Common myeloid progenitor, CD34-positive (primary cell): ENCODE results near the gene SLAMF8. TPM values are rescaled to one million over a fixed set of nuclear protein-coding genes. Genes with fewer than 3 reads are reported as not detected.

ENCODE experiments used
- CTCF ChIA-PET: fragments of 350-600 bp; sonication (Branson Sonifier 250); formaldehyde crosslinking; loops from one replicate; lab custom pipeline; 2021; ENCODE audit warnings: antibody characterized with exemption; lab: Charles Lee
- POLR2A ChIA-PET: fragments of 350-600 bp; sonication (Branson Sonifier 250); formaldehyde crosslinking; loops from one replicate; lab custom pipeline; 2021; ENCODE audit warnings: antibody characterized with exemption; lab: Charles Lee
- DNase-seq, 3 donors: peaks; one replicate each; pipeline versions ENCODE4 v3.0.0 to v3.0.0-alpha.2; 2013
- H3K27ac ChIP-seq, 2 experiments: 1 replicate in 1 of 2; 2 replicates in 1 of 2; pipeline ENCODE4 v1.7.0; 2013; ENCODE audit warnings: inconsistent platforms in 2 of 2, low read length in 2 of 2, mild to moderate bottlenecking in 2 of 2, low read depth in 1 of 2, moderate library complexity in 1 of 2; ENCODE audit not compliant: severe bottlenecking in 2 of 2, insufficient read depth in 1 of 2, poor library complexity in 1 of 2
- H3K27me3 ChIP-seq, 5 experiments: replicated peaks in 2 of 5; 1 replicate in 3 of 5; 2 replicates in 2 of 5; pipeline versions ENCODE4 v1.6.1 to v1.7.0; 2013; ENCODE audit warnings: low read length in 4 of 5, mild to moderate bottlenecking in 2 of 5, moderate library complexity in 2 of 5, inconsistent platforms in 1 of 5; ENCODE audit not compliant: insufficient read depth in 5 of 5, control insufficient read depth in 4 of 5
- H3K36me3 ChIP-seq, 4 experiments: 1 replicate in 2 of 4; 2 replicates in 2 of 4; pipeline versions ENCODE4 v1.6.1 to v1.7.0; 2013; ENCODE audit warnings: low read length in 3 of 4, control low read depth in 1 of 4, mild to moderate bottlenecking in 1 of 4; ENCODE audit not compliant: control insufficient read depth in 4 of 4, insufficient read depth in 4 of 4
- H3K4me1 ChIP-seq, 4 experiments: 1 replicate in 3 of 4; 2 replicates in 1 of 4; pipeline versions ENCODE4 v1.6.1 to v1.7.1; 2013; ENCODE audit warnings: low read length in 3 of 4, mild to moderate bottlenecking in 3 of 4, control low read depth in 1 of 4, inconsistent platforms in 1 of 4, moderate library complexity in 1 of 4; ENCODE audit not compliant: control insufficient read depth in 4 of 4, insufficient read depth in 4 of 4; ENCODE audit errors: control extremely low read depth in 1 of 4
- H3K4me3 ChIP-seq, 7 experiments: 1 replicate in 4 of 7; 2 replicates in 3 of 7; pipeline versions ENCODE4 v1.5.1 to v1.7.0; 2013; ENCODE audit warnings: mild to moderate bottlenecking in 7 of 7, low read length in 6 of 7, moderate library complexity in 6 of 7, inconsistent platforms in 2 of 7, low read depth in 2 of 7, control low read depth in 1 of 7; ENCODE audit not compliant: insufficient read depth in 4 of 7, control insufficient read depth in 1 of 7; ENCODE audit errors: extremely low read depth in 1 of 7
- H3K9me3 ChIP-seq, 5 experiments: 1 replicate in 4 of 5; 2 replicates in 1 of 5; pipeline versions ENCODE4 v1.6.1 to v1.7.1; 2013; ENCODE audit warnings: low read length in 4 of 5, mild to moderate bottlenecking in 2 of 5, inconsistent platforms in 1 of 5, low read depth in 1 of 5, moderate library complexity in 1 of 5; ENCODE audit not compliant: control insufficient read depth in 4 of 5, insufficient read depth in 2 of 5; ENCODE audit errors: control extremely low read depth in 1 of 5
- WGBS: methylation state at CpG from one replicate; pipeline ENCODE4 v1.1.5; 2013; ENCODE audit not compliant: insufficient coverage; 5-methylcytosine and 5-hydroxymethylcytosine counted together
- polyA plus RNA-seq: library from polyadenylated mRNA; unstranded; fragments of 120-200 nt; gene quantifications from one replicate; pipeline ENCODE4 v1.2.1, GENCODE V29; 2013

The SLAMF8 gene
- not detected for polyA plus RNA-seq

DNA sequence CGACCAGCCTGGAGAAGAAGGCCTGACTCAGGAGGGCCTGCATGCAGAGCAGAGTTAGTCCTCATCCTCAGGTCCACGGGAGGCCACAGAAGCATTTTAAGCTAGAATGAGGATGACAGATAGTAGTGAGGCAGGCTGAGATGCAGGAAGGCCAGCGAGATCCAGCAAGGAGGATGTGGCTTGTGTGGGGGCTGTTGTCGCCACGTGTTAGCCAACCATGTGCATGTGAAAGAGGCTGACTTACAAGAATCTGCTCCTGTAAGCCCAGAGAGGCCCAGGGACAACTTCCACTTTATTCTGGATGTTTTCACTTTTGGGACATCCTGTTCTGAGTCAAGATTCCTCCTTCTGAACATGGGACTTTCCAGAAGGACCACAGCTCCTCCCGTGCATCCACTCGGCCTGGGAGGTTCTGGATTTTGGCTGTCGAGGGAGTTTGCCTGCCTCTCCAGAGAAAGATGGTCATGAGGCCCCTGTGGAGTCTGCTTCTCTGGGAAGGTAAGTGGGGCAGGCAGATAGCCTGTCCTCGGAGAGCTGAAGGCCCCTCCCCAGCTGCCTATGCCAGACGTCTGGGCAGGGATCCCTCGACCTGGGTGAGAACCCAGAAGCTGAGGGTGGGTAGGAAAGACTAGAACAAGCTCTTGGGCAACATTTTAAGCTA is at the start of gene SLAMF8:
Gene SLAMF8, plus strand, starts transcription at position 433 of the 661 bp plus-strand sequence. Its CDS starts 26 bp downstream, at position 459.
- Histone ChIP-seq H3K9me3 (no peaks in the 10 kb centered on the region), H3K36me3 (no peaks in the 10 kb centered on the region), H3K27me3 (peaks cover 0 to 5% (median 0%) of the 10 kb centered on the region in 5 experiments), H3K4me3 (no peak within 1 kb of the TSS), H3K27ac (no peak within 1 kb of the TSS), H3K4me1 (peaks cover 4 to 23% (median 18%) of the 10 kb centered on the region in 4 experiments)
- ChIA-PET CTCF (interaction anchor here (1.0 to 11.9 kb wide), 7 partner anchors 9 to 104 kb away, joined by 3 to 111 read pairs (median 5); partner anchors contain the start of gene FCRL6), POLR2A (interaction anchor here (0.6 kb wide), 1 partner anchor 10 kb away, joined by 3 read pairs; no protein-coding TSS in a partner anchor)
- peak in 2 of 3 donors; percentile 59 to 63 for DNase-seq
- 49% methylated on average over 8 of the region's 11 CpGs for WGBS

DNA sequence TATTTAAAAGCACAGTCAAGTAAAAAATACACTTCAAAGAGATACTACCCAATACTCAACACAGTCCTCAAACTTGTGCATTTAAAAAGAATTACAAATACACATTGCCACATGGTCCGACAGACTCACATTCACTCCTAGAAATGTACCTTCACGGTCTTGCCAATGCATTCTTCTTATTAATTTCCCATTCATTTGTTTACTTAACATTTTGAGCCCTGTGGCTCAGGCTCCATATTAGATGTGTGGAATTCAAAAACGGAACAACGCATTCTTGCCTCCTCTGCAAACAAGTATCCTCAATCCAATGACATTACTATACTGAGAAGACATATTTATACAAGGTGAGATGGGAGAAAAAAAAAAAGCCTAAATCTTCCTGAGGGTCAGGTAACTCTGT is 48.4 kb upstream of the SLAMF8 start:
- peaks cover 4 to 33% (median 16%) of the 10 kb centered on the region in 4 experiments for H3K4me1 ChIP-seq
- H3K36me3 ChIP-seq = peaks cover 0 to 6% (median 3%) of the 10 kb centered on the region in 4 experiments
- no peaks in the 10 kb centered on the region for H3K9me3 ChIP-seq
- DNase-seq = no peak
- no peak overlapping the region for H3K27ac ChIP-seq
- no peak overlapping the region for H3K4me3 ChIP-seq
- ChIA-PET CTCF (interaction anchor here (1.0 to 2.3 kb wide), 7 partner anchors 15 to 565 kb away, joined by 3 to 11 read pairs (median 5); no protein-coding TSS in a partner anchor), POLR2A (no interaction called here)
- 100% methylated on average over 2 of the region's 4 CpGs for WGBS
- no peaks in the 10 kb centered on the region for H3K27me3 ChIP-seq

DNA sequence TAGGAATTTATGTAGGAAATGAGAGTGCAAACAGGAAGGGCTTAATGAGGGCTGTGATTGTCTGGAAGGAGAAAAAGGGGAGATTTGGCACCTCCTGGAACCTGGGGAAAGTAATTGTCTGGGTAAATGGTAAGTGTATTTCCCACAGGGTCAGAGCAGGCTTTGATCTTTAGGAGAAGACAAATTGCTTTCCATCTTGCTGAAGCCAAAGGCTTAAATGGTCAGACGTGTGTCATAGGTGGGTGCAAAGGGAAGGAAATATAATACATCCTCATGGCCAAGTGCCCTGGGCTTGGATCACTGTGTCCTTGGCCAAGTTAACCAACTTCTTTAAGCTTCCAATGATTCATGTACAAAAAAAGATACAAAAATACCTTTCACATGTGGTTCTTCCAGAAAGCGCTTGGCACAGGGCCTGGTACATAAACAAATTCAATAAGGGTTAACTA is 47.2 kb upstream of the SLAMF8 start:
- Histone ChIP-seq H3K9me3 (no peaks in the 10 kb centered on the region), H3K27ac (no peak overlapping the region), H3K4me3 (no peak overlapping the region), H3K4me1 (peaks cover 4 to 33% (median 16%) of the 10 kb centered on the region in 4 experiments), H3K27me3 (no peaks in the 10 kb centered on the region), H3K36me3 (peaks cover 0 to 6% (median 3%) of the 10 kb centered on the region in 4 experiments)
- no peak for DNase-seq
- CTCF ChIA-PET = interaction anchor here (1.1 to 1.9 kb wide), 3 partner anchors 20 to 113 kb away, joined by 3 to 11 read pairs (median 4); no protein-coding TSS in a partner anchor
- no CpG with 5 or more reads among the region's 2 CpGs for WGBS
- POLR2A ChIA-PET = no interaction called here

DNA sequence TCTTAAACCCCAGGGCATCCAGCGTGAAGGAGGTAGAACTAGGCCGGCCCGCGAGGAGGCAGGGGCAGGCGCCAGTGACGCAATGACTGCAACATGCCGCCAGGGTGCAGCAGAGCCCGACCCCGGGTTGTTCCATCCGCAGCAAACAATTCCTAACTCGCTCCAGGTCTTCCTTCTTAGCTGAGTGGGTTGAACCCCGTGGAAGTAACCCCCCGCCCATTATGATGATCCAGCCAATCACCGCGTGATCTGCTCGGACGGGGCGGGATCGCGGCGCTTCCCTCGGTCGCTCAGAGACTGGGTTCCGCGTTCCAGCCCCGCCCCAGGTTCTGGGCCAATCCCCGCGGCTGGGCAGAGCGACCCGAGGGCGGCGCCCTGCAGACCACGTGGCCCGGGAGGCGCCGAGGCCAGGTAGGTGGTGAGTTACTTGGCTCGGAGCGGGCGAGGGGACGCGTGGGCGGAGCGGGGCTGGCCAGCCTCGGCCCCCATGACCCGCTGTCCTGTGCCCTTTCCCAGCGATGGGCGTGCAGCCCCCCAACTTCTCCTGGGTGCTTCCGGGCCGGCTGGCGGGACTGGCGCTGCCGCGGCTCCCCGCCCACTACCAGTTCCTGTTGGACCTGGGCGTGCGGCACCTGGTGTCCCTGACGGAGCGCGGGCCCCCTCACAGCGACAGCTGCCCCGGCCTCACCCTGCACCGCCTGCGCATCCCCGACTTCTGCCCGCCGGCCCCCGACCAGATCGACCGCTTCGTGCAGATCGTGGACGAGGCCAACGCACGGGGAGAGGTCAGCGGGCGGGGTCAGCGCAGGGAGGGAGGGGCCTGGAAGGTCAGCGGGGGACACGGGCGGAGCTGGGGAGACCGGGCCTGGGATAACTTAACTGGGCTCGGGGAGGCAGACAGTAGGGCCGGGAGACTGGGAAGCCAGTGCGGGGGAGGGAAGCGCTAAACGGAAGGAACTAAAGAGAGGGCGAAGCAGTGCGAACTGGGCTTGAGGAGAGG is 45.8 kb upstream of the SLAMF8 start, which contains the start of gene DUSP23:
Gene DUSP23, plus strand, starts transcription at position 380 of the 1,000 bp plus-strand sequence. Its CDS starts 139 bp downstream, at position 519.
- peaks cover 4 to 33% (median 16%) of the 10 kb centered on the region in 4 experiments for H3K4me1 ChIP-seq
- POLR2A ChIA-PET = no interaction called here

DNA sequence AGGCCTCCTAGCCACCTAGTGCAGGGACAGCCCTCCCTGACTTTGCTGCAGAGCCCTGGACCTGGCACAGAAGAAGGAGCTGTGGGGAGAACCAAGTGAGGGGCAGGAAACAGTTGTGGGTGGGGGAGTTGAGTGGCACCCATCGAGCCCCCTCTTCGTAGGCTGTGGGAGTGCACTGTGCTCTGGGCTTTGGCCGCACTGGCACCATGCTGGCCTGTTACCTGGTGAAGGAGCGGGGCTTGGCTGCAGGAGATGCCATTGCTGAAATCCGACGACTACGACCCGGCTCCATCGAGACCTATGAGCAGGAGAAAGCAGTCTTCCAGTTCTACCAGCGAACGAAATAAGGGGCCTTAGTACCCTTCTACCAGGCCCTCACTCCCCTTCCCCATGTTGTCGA is 44.7 kb upstream of the SLAMF8 start:
- Histone ChIP-seq H3K27ac (no peak overlapping the region), H3K4me3 (peak overlapping the region in 2 of 7 experiments; percentile 74 to 83), H3K36me3 (peaks cover 0 to 6% (median 3%) of the 10 kb centered on the region in 4 experiments), H3K27me3 (no peaks in the 10 kb centered on the region), H3K9me3 (no peaks in the 10 kb centered on the region), H3K4me1 (peaks cover 4 to 33% (median 16%) of the 10 kb centered on the region in 4 experiments)
- CTCF ChIA-PET = interaction anchor here (1.1 to 4.1 kb wide), 5 partner anchors 16 to 140 kb away, joined by 3 to 33 read pairs (median 4); partner anchors contain the start of gene FCRL6
- DNase-seq = no peak
- POLR2A ChIA-PET = no interaction called here
- 87% methylated on average over 12 of the region's 12 CpGs for WGBS

More for the DNA sequence above, 45.8 kb upstream of the SLAMF8 start, which contains the start of gene DUSP23:
- peak; percentile 97 to 98 (median 98) for DNase-seq
- Histone ChIP-seq H3K27me3 (no peaks in the 10 kb centered on the region), H3K9me3 (no peaks in the 10 kb centered on the region), H3K4me3 (peak within 1 kb of the TSS; percentile 51 to 83 (median 70)), H3K36me3 (peaks cover 0 to 6% (median 3%) of the 10 kb centered on the region in 4 experiments), H3K27ac (peak within 1 kb of the TSS in 1 of 2 experiments; percentile 32)
- CTCF ChIA-PET = interaction anchor here (0.6 to 4.1 kb wide), 12 partner anchors 9 to 228 kb away, joined by 3 to 33 read pairs (median 4); partner anchors contain the start of gene FCRL6
- under 1% methylated on average over 76 of the region's 88 CpGs for WGBS

DNA sequence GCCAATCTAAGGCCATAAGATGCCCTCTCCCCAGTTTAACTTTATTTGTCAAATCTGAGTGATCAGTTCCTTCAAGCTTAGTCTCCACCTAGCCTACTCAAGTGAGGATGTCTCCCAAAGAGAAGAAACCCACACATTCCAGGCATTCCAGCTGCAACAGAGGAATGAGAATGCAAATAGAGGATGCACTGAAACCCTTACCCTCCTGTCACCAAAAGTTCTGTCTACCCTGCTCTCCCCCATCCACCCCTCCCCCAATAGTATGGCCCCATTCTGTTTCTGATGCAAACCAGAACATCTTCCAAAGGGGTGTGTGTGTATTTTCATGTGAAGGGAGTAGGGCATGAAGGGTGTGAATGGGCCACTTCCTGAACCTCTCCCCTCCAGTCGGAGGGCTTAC is 42.9 kb upstream of the SLAMF8 start:
- WGBS = no CpG with 5 or more reads among the region's 1 CpG
- Histone ChIP-seq H3K9me3 (no peaks in the 10 kb centered on the region), H3K4me1 (peaks cover 4 to 29% (median 16%) of the 10 kb centered on the region in 4 experiments), H3K27me3 (no peaks in the 10 kb centered on the region), H3K4me3 (no peak overlapping the region), H3K36me3 (peaks cover 0 to 6% (median 3%) of the 10 kb centered on the region in 4 experiments), H3K27ac (no peak overlapping the region)
- no peak for DNase-seq
- CTCF ChIA-PET = interaction anchor here (4.1 kb wide), 1 partner anchor 14 kb away, joined by 33 read pairs; no protein-coding TSS in a partner anchor
- POLR2A ChIA-PET = no interaction called here
